Liver (tissue), 9 donors: ENCODE data around the gene ISCU. TPM values are rescaled to one million over a fixed set of nuclear protein-coding genes. Genes with fewer than 3 reads are reported as not detected.

Experiments used
- DNase-seq: peaks from one replicate; pipeline ENCODE4 v3.0.0-alpha.2; 2017; ENCODE audit warnings: low spot score
- H3K27ac ChIP-seq, 2 donors: one replicate each; pipeline ENCODE4 v1.7.0; 2013; ENCODE audit warnings: inconsistent platforms in 2 of 2, low read length in 2 of 2, control low read depth in 1 of 2, low read depth in 1 of 2, mild to moderate bottlenecking in 1 of 2
- H3K27me3 ChIP-seq, 4 donors: one replicate each; pipeline versions ENCODE4 v1.6.1 to v1.7.0; 2013; ENCODE audit warnings: low read length in 3 of 4, inconsistent platforms in 1 of 4, mild to moderate bottlenecking in 1 of 4, moderate library complexity in 1 of 4; ENCODE audit not compliant: control insufficient read depth in 4 of 4, insufficient read depth in 4 of 4
- H3K36me3 ChIP-seq, 4 donors: one replicate each; pipeline versions ENCODE4 v1.6.1 to v1.7.0; 2013; ENCODE audit warnings: low read length in 3 of 4, mild to moderate bottlenecking in 3 of 4, low read depth in 1 of 4, moderate library complexity in 1 of 4; ENCODE audit not compliant: control insufficient read depth in 4 of 4, insufficient read depth in 3 of 4
- H3K4me1 ChIP-seq, 4 donors: one replicate each; pipeline versions ENCODE4 v1.6.1 to v1.7.0; 2013; ENCODE audit warnings: low read length in 3 of 4, mild to moderate bottlenecking in 3 of 4, moderate library complexity in 1 of 4; ENCODE audit not compliant: control insufficient read depth in 4 of 4, insufficient read depth in 4 of 4
- H3K4me3 ChIP-seq, 3 donors: one replicate each; pipeline versions ENCODE4 v1.6.1 to v1.7.0; 2013; ENCODE audit warnings: low read length in 3 of 3, control low read depth in 1 of 3, low read depth in 1 of 3, mild to moderate bottlenecking in 1 of 3
- H3K9ac ChIP-seq, 2 donors: one replicate each; pipeline ENCODE4 v1.7.0; 2013; ENCODE audit warnings: low read length in 2 of 2, mild to moderate bottlenecking in 2 of 2, moderate library complexity in 2 of 2, control low read depth in 1 of 2, low read depth in 1 of 2
- H3K9me3 ChIP-seq, 4 donors: one replicate each; pipeline versions ENCODE4 v1.6.1 to v1.7.0; 2013; ENCODE audit warnings: low read length in 3 of 4; ENCODE audit not compliant: control insufficient read depth in 4 of 4
- ATF3 ChIP-seq: IDR thresholded peaks from 2 replicates; pipeline ENCODE4 v1.6.1; 2016; ENCODE audit warnings: antibody characterized with exemption
- CTCF ChIP-seq: fragments of 150-350 bp; IDR thresholded peaks from 2 replicates; pipeline ENCODE4 v1.5.1; 2017; ENCODE audit warnings: improper control_type of control experiment, low read depth, low read length; ENCODE audit not compliant: missing input control
- EGR1 ChIP-seq, 2 donors: IDR thresholded peaks; 2 replicates each; pipeline ENCODE4 v1.6.1; 2016 to 2018; ENCODE audit warnings: antibody characterized with exemption in 2 of 2, low read depth in 2 of 2
- FOXA2 ChIP-seq: IDR thresholded peaks from 2 replicates; pipeline ENCODE4 v1.6.1; 2016; ENCODE audit warnings: antibody characterized with exemption
- GABPA ChIP-seq, 2 donors: IDR thresholded peaks in 1 of 2; conservative IDR thresholded peaks in 1 of 2; 2 replicates each; pipeline ENCODE4 v1.6.1; 2016; ENCODE audit warnings: antibody characterized with exemption in 2 of 2, mild to moderate bottlenecking in 1 of 2, moderate library complexity in 1 of 2
- RAD21 ChIP-seq, 2 donors: IDR thresholded peaks; 2 replicates each; pipeline ENCODE4 v1.6.1; 2016; ENCODE audit warnings: antibody characterized with exemption in 2 of 2, mild to moderate bottlenecking in 2 of 2
- RXRA ChIP-seq, 2 donors: IDR thresholded peaks; 2 replicates each; pipeline ENCODE4 v1.6.1; 2017 to 2018; ENCODE audit warnings: antibody characterized with exemption in 2 of 2, mild to moderate bottlenecking in 1 of 2
- YY1 ChIP-seq: IDR thresholded peaks from 2 replicates; pipeline ENCODE4 v1.6.1; 2016; ENCODE audit warnings: antibody characterized with exemption, mild to moderate bottlenecking
- WGBS: extraction: QIAGEN DNeasy Blood & Tissue Kit; methylation state at CpG from one replicate; pipeline ENCODE4 v1.1.7; 2013; 5-methylcytosine and 5-hydroxymethylcytosine counted together
- polyA plus RNA-seq, 2 donors: library from polyadenylated mRNA; stranded (reverse) in 1 of 2; unstranded in 1 of 2; fragments of 200-250 nt in 1 of 2; fragments of >200 nt in 1 of 2; fragmentation: Nextera tagmentation in 1 of 2; extraction: Ambion mirVana in 1 of 2; gene quantifications; one replicate each; pipeline versions ENCODE4 v1.2.1 to v1.2.3, GENCODE V29; 2013 to 2015
- total RNA-seq, 2 donors: library from RNA; depleted of rRNA; stranded (reverse); fragments of >200 nt; gene quantifications; one replicate each; pipeline ENCODE4 v1.2.3, GENCODE V29; 2014
- TF ChIP-seq, protein P1 (sequence below): IDR thresholded peaks from 2 replicates; pipeline ENCODE4 v1.6.1; 2016; ENCODE audit warnings: antibody characterized with exemption, mild to moderate bottlenecking
- TF ChIP-seq, protein P2 (sequence below): IDR thresholded peaks from 2 replicates; pipeline ENCODE4 v1.6.1; 2016; ENCODE audit warnings: antibody characterized with exemption
- donor health status: healthy.
- donor health status: healthy.
- donor health status: healthy.
- donor health status: healthy.
- donor health status: healthy.

Gene ISCU
- total and polyA plus RNA-seq, 4 donors = 42.3 to 85.9 (median 63.8) TPM

DNA sequence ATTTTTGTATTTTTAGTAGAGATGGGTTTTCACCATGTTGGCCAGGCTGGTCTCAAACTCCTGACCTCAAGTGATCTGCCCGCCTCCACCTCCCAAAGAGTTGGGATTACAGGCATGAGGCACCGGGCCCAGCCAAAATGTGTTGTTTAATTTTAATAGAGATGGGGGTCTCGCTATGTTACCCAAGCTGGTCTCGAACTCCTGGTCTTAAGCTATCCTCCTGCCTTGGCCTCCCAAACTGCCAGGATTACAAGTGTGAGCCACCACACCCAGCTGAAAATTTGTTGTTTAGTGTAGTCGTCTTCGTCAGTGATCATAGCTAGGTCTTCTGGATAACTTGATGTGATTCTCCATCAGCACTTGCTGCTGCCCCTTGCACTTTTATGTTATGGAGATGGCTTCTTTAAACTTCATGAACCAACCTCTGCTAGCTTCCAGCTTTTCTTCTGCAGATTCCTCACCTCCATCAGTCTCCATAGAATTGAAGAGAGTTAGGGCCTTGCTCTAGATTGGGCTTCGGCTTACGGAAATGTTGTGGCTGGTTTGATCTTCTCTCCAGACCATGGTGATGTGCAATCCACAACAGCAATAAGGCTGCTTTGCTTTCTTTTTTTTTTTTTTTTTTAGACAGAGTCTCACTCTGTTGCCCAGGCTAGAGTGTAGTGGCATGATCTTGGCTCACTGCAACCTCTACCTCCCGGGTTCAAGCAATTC, 13.0 kb downstream of the ISCU start:
- H3K9ac ChIP-seq = no peak overlapping the region
- no peaks in the 10 kb centered on the region for H3K4me1 ChIP-seq
- H3K4me3 ChIP-seq = no peak overlapping the region
- TF ChIP-seq FOXA2 (no peak), CTCF (no peak), GABPA (IDR thresholded peaks at IDR 0.05 in 1 of 2, conservative IDR thresholded peaks at IDR 0.05 in 1 of 2) (no peak), RAD21 (IDR thresholded peaks at IDR 0.05) (no peak), RXRA (IDR thresholded peaks at IDR 0.05) (no peak), ATF3 (no peak)
- TF ChIP-seq, protein P1, sequence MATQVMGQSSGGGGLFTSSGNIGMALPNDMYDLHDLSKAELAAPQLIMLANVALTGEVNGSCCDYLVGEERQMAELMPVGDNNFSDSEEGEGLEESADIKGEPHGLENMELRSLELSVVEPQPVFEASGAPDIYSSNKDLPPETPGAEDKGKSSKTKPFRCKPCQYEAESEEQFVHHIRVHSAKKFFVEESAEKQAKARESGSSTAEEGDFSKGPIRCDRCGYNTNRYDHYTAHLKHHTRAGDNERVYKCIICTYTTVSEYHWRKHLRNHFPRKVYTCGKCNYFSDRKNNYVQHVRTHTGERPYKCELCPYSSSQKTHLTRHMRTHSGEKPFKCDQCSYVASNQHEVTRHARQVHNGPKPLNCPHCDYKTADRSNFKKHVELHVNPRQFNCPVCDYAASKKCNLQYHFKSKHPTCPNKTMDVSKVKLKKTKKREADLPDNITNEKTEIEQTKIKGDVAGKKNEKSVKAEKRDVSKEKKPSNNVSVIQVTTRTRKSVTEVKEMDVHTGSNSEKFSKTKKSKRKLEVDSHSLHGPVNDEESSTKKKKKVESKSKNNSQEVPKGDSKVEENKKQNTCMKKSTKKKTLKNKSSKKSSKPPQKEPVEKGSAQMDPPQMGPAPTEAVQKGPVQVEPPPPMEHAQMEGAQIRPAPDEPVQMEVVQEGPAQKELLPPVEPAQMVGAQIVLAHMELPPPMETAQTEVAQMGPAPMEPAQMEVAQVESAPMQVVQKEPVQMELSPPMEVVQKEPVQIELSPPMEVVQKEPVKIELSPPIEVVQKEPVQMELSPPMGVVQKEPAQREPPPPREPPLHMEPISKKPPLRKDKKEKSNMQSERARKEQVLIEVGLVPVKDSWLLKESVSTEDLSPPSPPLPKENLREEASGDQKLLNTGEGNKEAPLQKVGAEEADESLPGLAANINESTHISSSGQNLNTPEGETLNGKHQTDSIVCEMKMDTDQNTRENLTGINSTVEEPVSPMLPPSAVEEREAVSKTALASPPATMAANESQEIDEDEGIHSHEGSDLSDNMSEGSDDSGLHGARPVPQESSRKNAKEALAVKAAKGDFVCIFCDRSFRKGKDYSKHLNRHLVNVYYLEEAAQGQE = no peak
- H3K36me3 ChIP-seq = no peaks in the 10 kb centered on the region
- H3K27ac ChIP-seq = no peak overlapping the region
- H3K27me3 ChIP-seq = no peaks in the 10 kb centered on the region
- no peak for DNase-seq
- WGBS = 90% methylated on average over 9 of the region's 9 CpGs
- no peaks in the 10 kb centered on the region for H3K9me3 ChIP-seq

DNA sequence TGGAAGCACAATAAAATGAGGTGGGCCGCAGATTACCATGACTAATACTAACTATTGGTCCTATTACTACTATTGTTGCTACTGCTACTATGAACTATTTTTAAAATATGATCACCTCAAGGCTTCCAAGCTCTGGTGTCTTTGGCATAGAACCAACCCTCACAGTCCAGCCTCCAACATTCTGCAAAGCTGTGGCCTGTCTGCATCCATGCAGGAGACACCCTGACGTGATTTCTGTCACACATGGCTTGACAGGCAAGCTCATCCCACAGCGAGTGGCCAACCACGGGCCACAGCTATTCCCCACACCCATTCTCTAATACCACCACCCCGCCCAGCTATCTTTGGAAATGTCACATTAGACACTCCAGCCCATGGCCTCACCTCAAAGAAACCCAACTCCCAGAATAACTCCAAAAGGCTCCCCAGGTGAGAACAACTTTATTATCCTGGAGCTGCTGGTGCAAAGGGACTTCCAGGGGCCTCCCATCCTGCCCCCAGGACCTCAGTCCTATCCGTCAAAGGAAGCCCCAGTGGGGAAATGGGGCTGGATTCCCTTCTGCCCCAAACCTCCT, 14.4 kb downstream of the ISCU start:
- Histone ChIP-seq H3K27ac (no peak overlapping the region), H3K9ac (no peak overlapping the region), H3K4me1 (no peaks in the 10 kb centered on the region), H3K27me3 (no peaks in the 10 kb centered on the region), H3K4me3 (no peak overlapping the region), H3K36me3 (no peaks in the 10 kb centered on the region), H3K9me3 (no peaks in the 10 kb centered on the region)
- 60% methylated on average over 6 of the region's 6 CpGs for WGBS
- TF ChIP-seq RXRA (IDR thresholded peaks at IDR 0.05) = no peak
- DNase-seq = no peak

DNA sequence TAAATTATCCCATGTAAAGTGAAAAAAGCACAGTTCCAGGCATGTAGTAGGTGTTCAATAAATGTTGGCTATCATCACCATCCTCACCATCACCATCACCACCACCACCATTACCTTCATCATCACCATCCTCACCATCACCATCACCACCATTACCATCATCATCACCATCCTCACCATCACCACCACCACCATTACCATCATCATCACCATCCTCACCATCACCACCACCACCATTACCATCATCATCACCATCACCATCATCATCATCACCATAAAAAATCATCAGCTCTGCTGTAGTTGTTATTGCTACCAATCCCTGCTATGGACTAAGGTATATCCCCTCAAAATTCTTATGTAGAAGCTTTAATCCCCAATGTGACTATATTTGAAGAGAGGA, 15.1 kb downstream of the ISCU start:
- Histone ChIP-seq H3K36me3 (no peaks in the 10 kb centered on the region), H3K4me1 (no peaks in the 10 kb centered on the region), H3K27ac (no peak overlapping the region), H3K4me3 (no peak overlapping the region), H3K9me3 (no peaks in the 10 kb centered on the region), H3K27me3 (no peaks in the 10 kb centered on the region), H3K9ac (no peak overlapping the region)
- no peak for TF ChIP-seq CTCF
- no peak for TF ChIP-seq FOXA2
- TF ChIP-seq EGR1 (IDR thresholded peaks at IDR 0.05; ENCODE audit: low read depth in 2 of 2) = no peak
- TF ChIP-seq, protein P2, sequence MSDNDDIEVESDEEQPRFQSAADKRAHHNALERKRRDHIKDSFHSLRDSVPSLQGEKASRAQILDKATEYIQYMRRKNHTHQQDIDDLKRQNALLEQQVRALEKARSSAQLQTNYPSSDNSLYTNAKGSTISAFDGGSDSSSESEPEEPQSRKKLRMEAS = no peak
- no peak for TF ChIP-seq YY1
- DNase-seq = no peak
